Fibroblast of skin of left biceps (primary cell): ENCODE data around the gene GEMIN7.

Experiments
- DNase-seq, 2 experiments: peaks; one replicate each; pipeline ENCODE4 v3.0.0-alpha.2; 2013; ENCODE audit warnings: low read depth in 2 of 2

GEMIN7 gene

GRCh38 chr19:45079063-45079910, at the start of gene GEMIN7:
Gene GEMIN7, plus strand, starts transcription at chr19:45079260. Its CDS starts 10,855 bp downstream, at chr19:45090115.
- peak; percentile 31 to 47 for DNase-seq

- DNase-seq = no peak
Measured at GRCh38 chr19:45030825-45031224, 48.2 kb upstream of the GEMIN7 start.

GRCh38 chr19:45032421-45032820, 46.6 kb upstream of the GEMIN7 start:
- no peak for DNase-seq

- no peak for DNase-seq
Measured at GRCh38 chr19:45035755-45036154, 43.3 kb upstream of the GEMIN7 start.

GRCh38 chr19:45037393-45038169, 41.5 kb upstream of the GEMIN7 start:
- DNase-seq = no peak

- peak; percentile 67 for DNase-seq
Measured at GRCh38 chr19:45038931-45039893, 39.8 kb upstream of the GEMIN7 start, which contains the start of gene CLASRP. Gene CLASRP, plus strand, starts transcription at chr19:45039045. Its CDS starts 1,168 bp downstream, at chr19:45040213.

- DNase-seq = no peak
Measured at GRCh38 chr19:45040059-45040771, 38.8 kb upstream of the GEMIN7 start.

GRCh38 chr19:45041125-45041524, 37.9 kb upstream of the GEMIN7 start:
- DNase-seq = no peak

- DNase-seq = no peak
Measured at GRCh38 chr19:45045671-45046353, 33.2 kb upstream of the GEMIN7 start.

- DNase-seq = no peak
Measured at GRCh38 chr19:45046355-45046754, 32.7 kb upstream of the GEMIN7 start.

GRCh38 chr19:45047188-45047797, 31.8 kb upstream of the GEMIN7 start:
- DNase-seq = no peak

GRCh38 chr19:45049073-45049736, 29.9 kb upstream of the GEMIN7 start:
- DNase-seq = no peak

GRCh38 chr19:45050036-45050435, 29.0 kb upstream of the GEMIN7 start:
- DNase-seq = no peak

- no peak for DNase-seq
Measured at GRCh38 chr19:45051929-45052579, 27.0 kb upstream of the GEMIN7 start.

GRCh38 chr19:45056831-45057230, 22.2 kb upstream of the GEMIN7 start:
- DNase-seq = no peak

- no peak for DNase-seq
Measured at GRCh38 chr19:45057444-45057843, 21.6 kb upstream of the GEMIN7 start.

GRCh38 chr19:45058622-45059159, 20.4 kb upstream of the GEMIN7 start:
- no peak for DNase-seq

- DNase-seq = peak; percentile 15 to 19
Measured at GRCh38 chr19:45059258-45059965, 19.6 kb upstream of the GEMIN7 start.
